Mononuclear cell (primary cell): ENCODE measurements around the gene SEC14L6. TPM values are rescaled to one million over a fixed set of nuclear protein-coding genes. Genes with fewer than 3 reads are reported as not detected.
"Not testable (repeated sequence)": the region's sequence is repeated elsewhere in the genome, so short reads cannot be mapped to it uniquely, and the experiment has no call there.

ENCODE experiments used
- H3K27me3 ChIP-seq: 2 replicates; pipeline ENCODE4 v1.6.0; 2011; ENCODE audit warnings: low read length, control low read depth; ENCODE audit not compliant: insufficient read depth
- H3K4me1 ChIP-seq: 2 replicates; pipeline ENCODE4 v1.5.1; 2011; ENCODE audit warnings: mild to moderate bottlenecking, low read length, control low read depth; ENCODE audit not compliant: insufficient read depth
- H3K4me3 ChIP-seq: 2 replicates; pipeline ENCODE4 v1.5.1; 2011; ENCODE audit warnings: mild to moderate bottlenecking, low read length, moderate library complexity
- H3K9me3 ChIP-seq: 2 replicates; pipeline ENCODE4 v1.5.1; 2011; ENCODE audit warnings: low read depth, mild to moderate bottlenecking, control low read depth, low read length
- total RNA-seq: library from RNA; depleted of rRNA; stranded (reverse); fragments of >200 nt; gene quantifications from one replicate; pipeline ENCODE4 v1.2.3, GENCODE V29; 2012

Gene SEC14L6
- not detected for total RNA-seq

DNA sequence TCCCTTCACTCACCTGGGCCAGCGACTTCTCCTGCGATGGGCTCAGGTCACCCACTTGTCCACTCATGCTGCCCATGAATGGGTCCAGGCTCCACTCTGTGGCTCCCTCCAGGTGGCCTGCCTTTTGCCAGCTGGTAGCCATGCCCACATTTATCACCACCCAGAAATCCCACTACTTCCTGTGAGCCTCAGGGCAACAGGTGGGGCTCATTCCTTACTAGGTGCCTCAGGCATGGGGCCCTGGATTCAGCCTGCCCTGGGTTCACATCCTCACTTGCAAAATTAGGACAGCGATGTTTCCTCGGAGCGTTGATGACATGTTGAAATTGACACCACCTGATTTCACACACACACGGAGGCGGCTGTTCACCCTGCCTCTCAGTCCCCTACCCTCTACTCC, at the start of gene SEC14L6:
TSS of gene SEC14L6 (minus strand) at position 126 of the 400 bp plus-strand sequence. CDS start at position 67, 59 bp downstream.
- peaks cover 16% of the 10 kb centered on the region for H3K27me3 ChIP-seq
- H3K4me3 ChIP-seq, result no peak within 1 kb of the TSS
- no peaks in the 10 kb centered on the region for H3K4me1 ChIP-seq
- no peaks in the 10 kb centered on the region for H3K9me3 ChIP-seq

GRCh38 chr22:30596199-30596598, 49.7 kb upstream of the SEC14L6 start:
- Histone ChIP-seq H3K4me3 (no peak overlapping the region), H3K27me3 (no peaks in the 10 kb centered on the region), H3K4me1 (peaks cover 8% of the 10 kb centered on the region), H3K9me3 (no peaks in the 10 kb centered on the region)

- not testable (repeated sequence) for H3K4me3 ChIP-seq, H3K9me3 ChIP-seq, H3K27me3 ChIP-seq
- H3K4me1 ChIP-seq, result peaks cover 15% of the 10 kb centered on the region
Measured at GRCh38 chr22:30592360-30592713, 45.8 kb upstream of the SEC14L6 start.

GRCh38 chr22:30591588-30592359, 45.2 kb upstream of the SEC14L6 start, which contains the start of gene PES1:
Gene PES1 (minus strand): TSS chr22:30591910. CDS start chr22:30591833, 77 bp downstream.
- Histone ChIP-seq H3K4me3 (peak within 1 kb of the TSS; percentile 60), H3K9me3 (no peaks in the 10 kb centered on the region), H3K27me3 (no peaks in the 10 kb centered on the region), H3K4me1 (peaks cover 15% of the 10 kb centered on the region)

- Histone ChIP-seq H3K27me3 (no peaks in the 10 kb centered on the region), H3K9me3 (no peaks in the 10 kb centered on the region), H3K4me3 (peak overlapping the region; percentile 60), H3K4me1 (peaks cover 15% of the 10 kb centered on the region)
Measured at GRCh38 chr22:30591191-30591587, 44.6 kb upstream of the SEC14L6 start.

DNA sequence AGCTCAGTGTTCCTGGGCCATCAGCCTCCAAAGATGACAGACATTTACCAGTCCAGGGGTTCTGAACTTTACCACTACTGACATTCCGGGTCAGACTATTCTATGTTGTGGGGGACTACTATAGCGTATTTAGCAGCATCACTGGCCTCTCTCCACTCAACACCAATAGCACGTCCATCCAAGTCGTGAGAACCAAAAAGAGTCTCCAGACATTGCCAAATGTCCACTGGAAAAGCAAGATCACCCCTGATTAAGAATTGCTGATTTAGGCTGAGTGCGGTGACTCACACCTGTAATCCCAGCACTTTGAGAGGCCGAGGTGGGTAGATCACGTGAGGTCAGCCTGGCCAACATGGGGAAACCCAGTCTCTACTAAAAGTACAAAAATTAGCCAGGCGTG, 39.9 kb upstream of the SEC14L6 start:
- H3K4me1 ChIP-seq, result peaks cover 10% of the 10 kb centered on the region

DNA sequence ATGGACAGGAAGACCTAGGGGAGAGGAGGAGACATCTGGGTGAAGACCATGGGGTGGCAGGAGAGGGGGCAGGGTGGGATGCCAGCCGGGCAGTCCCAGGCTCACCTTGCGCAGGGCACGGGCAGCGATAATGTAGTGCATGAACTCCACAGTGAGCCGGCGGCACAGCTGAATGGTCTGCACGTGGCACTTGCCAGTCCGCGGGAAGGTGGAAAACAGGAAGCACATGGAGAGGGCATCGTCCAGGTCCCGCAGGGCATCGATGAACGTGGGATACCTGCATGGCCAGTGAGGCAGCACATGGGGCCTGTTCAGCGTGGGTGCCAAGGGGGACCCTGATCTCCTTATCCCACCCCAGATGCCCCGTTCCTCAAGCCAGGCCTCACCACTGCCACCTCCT, 37.9 kb upstream of the SEC14L6 start:
- H3K27me3 ChIP-seq, result no peaks in the 10 kb centered on the region
- H3K4me3 ChIP-seq, result no peak overlapping the region
- H3K9me3 ChIP-seq, result no peaks in the 10 kb centered on the region
- H3K4me1 ChIP-seq, result no peaks in the 10 kb centered on the region

More for the DNA sequence above, 39.9 kb upstream of the SEC14L6 start:
- H3K27me3 ChIP-seq, result no peaks in the 10 kb centered on the region
- H3K4me3 ChIP-seq, result no peak overlapping the region
- no peaks in the 10 kb centered on the region for H3K9me3 ChIP-seq

DNA sequence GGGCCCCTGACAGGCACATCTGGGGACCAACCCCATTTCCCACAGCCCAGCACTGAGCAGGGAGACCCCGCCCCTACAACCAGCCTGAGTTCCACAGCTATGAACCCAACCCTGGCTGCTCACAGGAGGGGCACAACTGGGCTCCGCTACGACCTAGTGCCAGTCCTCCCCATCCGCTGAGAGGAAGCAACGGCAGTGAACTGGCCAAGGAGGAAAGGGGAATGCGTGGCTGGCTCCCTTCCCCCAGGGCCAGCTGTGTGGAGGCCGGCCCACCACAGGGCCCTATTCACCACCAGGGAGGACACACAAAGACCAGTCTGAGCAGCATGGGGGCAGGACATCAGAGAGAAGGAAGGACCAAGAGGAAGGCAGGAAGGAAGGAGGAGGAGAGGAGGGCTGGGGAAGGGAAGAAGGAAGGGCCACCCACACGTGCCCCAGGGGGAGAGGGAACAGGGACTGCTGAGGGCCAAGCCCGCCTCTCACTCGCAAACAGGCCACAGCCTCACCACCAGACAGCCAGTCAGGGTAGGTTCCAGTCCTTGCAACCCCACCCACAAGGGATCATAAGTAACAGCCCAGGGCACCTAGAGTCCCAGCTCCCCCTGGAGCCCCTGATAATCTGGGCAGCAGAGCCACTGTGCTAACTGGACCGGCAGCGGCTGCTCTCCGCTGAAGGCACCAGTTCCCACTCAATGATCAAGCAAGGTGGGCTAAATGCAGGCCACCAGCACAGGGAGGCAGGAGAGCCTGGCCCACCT, 36.4 kb upstream of the SEC14L6 start:
- H3K9me3 ChIP-seq, result no peaks in the 10 kb centered on the region
- H3K27me3 ChIP-seq, result no peaks in the 10 kb centered on the region
- no peaks in the 10 kb centered on the region for H3K4me1 ChIP-seq
- H3K4me3 ChIP-seq, result no peak overlapping the region

DNA sequence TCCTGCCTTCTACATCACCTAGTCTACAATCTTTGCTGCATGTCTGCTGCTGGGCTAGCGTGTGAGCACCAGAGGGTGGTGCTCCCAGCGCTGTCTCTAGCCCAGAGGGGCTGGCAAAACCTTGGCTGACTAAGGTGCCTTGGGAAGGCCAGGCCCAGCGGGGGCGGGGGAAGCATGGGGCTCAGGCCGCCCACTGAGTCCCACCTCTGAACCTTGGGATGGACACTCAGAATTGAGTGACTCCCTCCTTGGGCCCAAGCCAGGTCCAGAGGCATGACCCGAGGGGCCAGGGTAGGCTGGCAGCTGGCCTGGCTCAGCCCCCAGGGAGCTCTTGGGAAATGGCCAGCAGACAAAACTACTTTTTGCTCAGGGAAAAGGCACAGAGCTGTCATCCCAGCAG, 35.5 kb upstream of the SEC14L6 start:
- H3K9me3 ChIP-seq, result no peaks in the 10 kb centered on the region
- no peak overlapping the region for H3K4me3 ChIP-seq
- no peaks in the 10 kb centered on the region for H3K4me1 ChIP-seq
- H3K27me3 ChIP-seq, result no peaks in the 10 kb centered on the region

- H3K4me1 ChIP-seq, result no peaks in the 10 kb centered on the region
- H3K9me3 ChIP-seq, result no peaks in the 10 kb centered on the region
- no peaks in the 10 kb centered on the region for H3K27me3 ChIP-seq
- no peak overlapping the region for H3K4me3 ChIP-seq
Measured at GRCh38 chr22:30580896-30581295, 34.4 kb upstream of the SEC14L6 start.

GRCh38 chr22:30578481-30578880, 31.9 kb upstream of the SEC14L6 start:
- no peaks in the 10 kb centered on the region for H3K27me3 ChIP-seq
- H3K9me3 ChIP-seq, result no peaks in the 10 kb centered on the region
- H3K4me3 ChIP-seq, result no peak overlapping the region
- no peaks in the 10 kb centered on the region for H3K4me1 ChIP-seq

DNA sequence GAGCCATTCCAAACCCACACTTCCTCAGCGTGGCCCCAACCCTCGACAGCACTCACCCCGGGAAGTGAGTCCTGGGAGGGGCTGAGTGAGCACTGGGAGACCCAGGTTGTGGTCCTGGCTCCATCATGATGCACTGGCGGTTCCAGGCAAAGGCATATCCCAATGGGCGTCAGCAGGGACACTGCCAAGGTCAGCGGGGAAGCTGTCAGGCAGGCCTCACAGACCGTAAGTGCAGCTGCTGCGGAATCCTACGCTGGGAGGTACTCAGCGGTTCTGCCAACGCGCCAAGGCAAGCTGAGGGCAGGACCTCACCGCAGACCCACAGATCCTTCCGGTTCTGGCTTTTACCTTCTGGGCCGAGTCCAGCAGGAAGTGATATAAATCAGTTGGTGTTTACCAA, 29.3 kb upstream of the SEC14L6 start:
- Histone ChIP-seq H3K4me1 (no peaks in the 10 kb centered on the region), H3K4me3 (no peak overlapping the region), H3K9me3 (no peaks in the 10 kb centered on the region), H3K27me3 (no peaks in the 10 kb centered on the region)

DNA sequence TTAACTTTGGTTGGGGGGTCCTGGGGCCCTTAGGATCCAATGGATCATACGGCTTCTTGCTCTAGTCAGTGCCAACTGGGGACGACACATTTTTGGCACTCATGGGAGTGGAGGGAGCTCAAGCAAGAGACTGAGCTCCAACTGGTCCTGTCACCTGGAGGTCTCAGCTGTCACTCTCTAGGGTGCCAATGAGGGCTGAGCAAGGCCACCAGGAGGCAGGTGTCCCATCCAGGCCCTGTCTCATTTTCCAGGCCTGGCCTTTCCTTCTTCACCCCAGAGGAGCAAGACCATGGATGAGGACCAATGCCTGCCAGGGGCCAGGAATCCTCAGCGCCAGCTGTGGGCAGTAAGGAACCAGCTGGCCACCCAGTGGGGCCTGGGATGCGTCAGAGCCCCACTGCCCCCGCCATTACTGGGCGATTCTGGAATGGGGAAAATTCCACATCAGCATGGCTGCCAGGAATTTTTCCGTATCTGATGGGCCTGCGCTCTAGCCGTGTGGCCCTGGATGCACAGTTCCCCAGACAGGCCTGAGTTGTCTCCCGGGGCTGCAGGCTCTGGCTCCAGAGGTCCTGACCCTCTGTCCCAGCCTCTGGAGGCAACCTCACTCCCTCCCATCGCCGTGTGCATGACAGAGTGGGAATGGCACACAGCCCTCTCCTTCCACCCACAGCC, 28.6 kb upstream of the SEC14L6 start:
- H3K9me3 ChIP-seq, result no peaks in the 10 kb centered on the region
- no peaks in the 10 kb centered on the region for H3K27me3 ChIP-seq
- no peak overlapping the region for H3K4me3 ChIP-seq
- no peaks in the 10 kb centered on the region for H3K4me1 ChIP-seq

DNA sequence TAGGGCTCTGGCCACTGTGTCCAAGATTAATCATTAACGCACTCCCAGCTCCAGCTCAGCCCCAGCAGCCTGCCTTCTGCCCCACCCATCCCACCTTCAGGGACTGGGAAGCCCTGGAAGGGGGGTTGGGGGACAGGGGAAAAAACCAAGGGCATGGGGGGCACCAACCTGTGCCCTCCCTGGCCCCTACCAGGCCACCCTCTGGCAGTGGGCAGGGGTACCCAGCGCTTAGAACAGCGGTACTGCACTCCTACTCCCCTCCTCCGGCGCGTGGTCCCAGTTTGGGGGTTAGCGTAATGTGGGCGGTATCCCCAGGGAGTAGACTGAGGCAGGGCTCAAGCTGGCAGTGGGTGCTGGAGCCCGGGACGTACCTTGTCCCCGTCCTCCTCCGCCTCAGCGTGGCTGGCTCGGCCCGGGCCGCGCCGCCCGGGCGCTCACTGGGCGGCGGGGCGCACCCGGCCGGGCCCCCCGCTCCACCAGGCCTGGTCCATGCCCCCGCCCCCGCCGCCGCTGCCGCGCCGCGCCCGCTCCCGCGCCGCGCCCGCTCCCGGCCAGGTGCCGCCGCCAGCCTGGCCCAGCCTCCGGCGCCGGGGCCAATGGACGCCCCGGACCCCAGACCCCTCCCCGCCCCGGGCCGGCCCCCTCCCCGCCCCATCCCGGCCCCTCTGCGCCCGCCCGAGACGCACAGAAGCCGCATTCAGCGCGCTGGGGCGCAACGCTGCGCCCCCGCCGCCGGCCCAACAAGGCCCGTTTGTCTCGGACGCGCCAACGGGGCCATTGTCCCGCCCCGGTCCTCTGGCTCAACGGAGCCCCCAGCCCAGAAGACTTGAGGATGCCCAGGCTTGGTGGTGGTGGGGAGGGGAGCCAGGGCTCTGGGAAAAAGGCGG, 27.8 kb upstream of the SEC14L6 start, which contains the start of gene GAL3ST1:
TSS of gene GAL3ST1 (minus strand) at position 571 of the 887 bp plus-strand sequence. CDS start 17,273 bp downstream, outside the sequence.
- Histone ChIP-seq H3K4me3 (no peak within 1 kb of the TSS), H3K9me3 (no peaks in the 10 kb centered on the region), H3K27me3 (no peaks in the 10 kb centered on the region), H3K4me1 (no peaks in the 10 kb centered on the region)
